ENCODE results near the gene BCL2L1.
A peak's percentile ranks its signal among the peaks of the same experiment; 100 is the strongest.
"Not testable (repeated sequence)": the region's sequence is repeated elsewhere in the genome, so short reads cannot be mapped to it uniquely, and the experiment has no call there.

BCL2L1 gene

DNA sequence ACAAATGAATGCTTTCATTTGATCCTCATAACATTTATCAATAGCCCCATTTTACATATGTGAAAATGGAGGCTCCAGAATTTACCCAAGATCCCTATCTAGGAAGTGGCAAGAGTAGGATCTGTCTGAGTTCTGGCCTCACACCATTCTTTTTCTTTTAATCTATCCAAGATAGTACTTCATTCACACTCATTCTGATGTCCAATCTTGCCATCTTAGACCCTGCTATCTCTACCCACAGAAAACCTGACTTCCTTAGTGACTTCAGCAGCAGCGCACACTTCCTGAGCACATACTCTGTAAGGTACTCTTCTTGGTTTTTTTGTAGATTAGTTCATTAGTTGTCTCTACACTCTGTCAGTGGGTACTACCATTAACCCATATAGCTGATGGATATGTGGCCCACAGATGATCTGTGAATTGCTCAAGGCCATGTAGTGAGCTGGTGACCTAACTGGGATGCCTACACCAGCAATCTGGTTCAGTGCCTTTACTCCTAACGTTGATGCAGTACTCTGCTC is 48.7 kb downstream of the BCL2L1 start:
- no peak for DNase-seq

DNA sequence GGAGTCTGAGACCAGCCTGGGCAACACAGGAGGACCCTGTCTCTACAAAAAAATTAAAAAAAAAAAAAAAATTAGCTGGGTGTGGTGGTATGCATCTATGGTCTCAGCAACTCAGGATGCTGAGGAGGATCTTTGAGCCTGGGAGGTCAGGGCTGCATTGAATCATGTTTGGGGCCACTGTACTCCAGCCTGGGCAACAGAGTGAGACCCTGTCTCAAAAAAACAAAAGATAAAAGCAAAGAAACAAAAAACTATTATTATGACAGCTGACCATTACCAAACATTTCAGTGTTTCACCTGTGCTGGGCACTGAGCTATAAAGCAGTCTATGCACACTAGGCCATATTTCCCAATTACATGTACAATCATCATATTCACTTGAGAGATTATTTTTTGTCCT is 49.2 kb downstream of the BCL2L1 start:
- DNase-seq = no peak

DNA sequence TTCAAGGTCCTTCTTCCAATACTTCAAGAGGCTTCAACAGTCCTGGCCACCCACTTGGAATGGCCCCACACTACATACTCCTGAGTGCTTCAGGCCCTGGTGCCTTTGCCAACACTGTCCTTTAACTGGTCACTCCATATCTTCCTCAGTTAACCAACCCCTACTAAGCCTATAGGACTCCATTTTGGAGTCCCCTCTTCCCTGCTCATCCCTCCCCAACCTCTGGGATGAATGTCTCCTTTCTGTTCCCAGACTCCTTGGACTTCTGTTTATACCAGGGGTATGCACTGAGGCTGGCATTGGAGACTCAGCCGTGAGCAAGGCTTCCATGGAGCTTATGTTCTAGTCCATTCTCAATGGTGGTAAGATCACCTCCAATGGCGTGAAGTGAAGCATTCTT is 51.3 kb downstream of the BCL2L1 start:
- DNase-seq = no peak

DNA sequence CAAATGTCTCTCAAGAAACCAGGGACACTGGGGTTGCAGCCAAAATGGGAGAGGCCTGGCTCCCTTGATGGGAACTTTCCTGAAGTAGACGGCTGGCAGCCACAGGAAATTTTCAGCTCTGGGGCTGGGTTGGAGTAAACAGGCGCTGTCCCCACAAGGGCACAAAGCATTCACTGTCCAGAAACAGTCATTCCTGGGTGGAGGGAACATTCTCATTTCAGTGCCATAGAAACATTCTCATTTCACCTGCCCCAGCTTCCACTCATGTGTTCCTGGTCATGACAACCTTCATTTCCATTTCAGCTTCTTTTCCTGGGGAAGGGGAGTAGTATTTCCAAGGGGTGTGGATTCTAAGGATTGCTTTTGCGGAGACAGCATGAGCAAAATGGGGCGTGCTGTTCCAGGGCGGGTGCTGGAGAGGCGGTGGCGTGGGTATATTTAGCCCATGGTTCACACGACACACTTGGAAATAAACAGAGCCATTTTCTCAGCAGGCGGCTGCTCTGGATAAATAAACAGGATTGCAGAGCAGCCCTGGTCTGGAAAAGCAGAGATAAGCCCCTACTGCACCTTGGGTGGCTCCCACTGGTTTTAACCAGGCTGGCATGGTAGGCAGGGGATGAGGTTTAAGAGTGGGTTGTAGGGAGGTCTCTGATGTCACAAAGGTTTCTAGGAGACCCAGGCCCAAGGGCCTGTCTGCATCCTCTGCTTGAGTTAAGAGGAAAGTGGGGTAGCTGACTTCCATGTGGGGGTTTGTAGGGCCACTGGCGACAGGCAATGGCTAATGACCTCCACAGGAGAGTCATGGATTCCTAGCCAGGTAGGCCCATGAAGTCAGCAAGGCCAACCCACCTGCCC is 52.1 kb downstream of the BCL2L1 start:
- DNase-seq = no peak

DNA sequence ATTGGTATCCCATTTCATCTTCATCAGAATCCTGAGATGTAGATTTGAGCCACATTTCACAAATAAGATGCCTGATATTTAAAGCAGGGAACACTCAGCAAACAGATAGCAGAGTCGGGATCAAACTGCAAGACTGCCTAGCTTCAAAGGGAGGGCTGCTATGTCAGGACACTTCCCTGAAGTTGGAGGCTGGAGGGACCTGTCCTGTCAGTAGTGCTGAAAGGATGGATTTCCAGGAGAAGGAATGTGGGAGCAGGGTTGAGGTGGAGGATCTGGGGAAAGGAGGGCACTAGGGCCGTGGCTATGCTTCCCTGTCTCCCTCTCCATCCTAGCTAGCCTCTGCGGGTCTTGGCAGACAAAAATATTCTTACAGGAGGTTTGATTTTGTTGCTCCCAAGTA is 52.8 kb downstream of the BCL2L1 start:
- no peak for DNase-seq

DNA sequence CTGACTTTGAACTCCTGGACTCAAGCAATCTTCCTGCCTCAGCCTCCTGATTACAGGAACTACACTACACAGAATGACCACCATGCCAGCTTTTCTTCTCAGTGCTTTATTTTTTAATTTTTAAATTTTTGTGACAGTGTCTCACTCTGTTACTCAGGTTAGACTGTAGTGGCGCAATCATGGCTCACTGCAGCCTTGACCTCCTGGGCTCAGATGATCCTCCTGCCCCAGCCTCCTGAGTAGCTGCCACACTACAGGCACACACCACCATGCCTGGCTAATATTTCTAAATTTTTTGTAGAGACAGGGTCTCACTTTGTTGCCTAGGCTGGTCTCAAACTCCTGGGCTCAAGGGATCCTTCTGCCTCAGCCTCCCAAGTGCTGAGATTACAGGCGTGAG is 53.7 kb downstream of the BCL2L1 start:
- not testable (repeated sequence) for DNase-seq

DNA sequence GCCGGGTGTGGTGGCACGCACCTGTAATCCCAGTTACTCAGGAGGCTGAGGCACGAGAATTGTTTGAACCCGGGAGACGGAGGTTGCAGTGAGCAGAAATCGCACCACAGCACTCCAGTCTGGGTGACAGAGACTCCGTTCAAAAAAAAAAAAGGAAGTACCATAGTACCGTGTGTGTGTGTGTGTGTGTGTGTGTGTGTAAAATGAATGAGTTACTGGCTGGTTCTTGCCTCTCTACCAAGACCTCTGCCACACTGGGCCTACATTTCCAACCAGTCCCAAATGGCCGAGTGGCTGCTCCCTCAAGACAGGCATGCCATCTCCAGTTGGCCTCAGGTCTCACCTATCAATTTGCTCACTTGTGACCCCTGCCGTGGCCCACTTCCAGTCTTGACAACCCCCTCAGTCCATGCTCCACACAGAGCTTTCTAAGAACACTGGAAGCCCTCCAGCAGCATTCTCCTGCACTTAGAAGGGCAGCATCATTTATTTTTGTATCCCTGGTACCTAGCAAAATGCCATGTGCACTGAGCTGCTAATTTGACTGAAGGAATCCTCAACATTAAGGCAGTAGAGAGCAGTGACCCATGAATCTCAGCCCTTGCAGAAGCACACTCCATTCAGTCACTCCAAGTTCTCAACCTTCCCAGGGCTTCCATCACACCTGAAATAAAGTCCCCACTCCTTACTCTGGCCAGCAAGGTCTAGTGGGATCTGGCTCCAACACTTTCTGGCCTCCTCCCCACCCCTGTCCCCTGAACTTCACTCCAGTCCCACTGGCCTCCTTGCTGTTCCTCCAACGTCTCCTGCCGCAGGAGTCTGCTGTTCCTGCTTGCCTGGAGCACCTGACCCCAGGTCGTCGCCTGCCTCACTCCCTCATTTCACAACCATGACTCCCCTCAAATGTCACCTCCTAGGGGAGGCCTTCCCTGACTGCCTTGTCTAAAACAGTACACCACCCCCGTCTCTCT is 55.1 kb downstream of the BCL2L1 start:
- no peak for DNase-seq

DNA sequence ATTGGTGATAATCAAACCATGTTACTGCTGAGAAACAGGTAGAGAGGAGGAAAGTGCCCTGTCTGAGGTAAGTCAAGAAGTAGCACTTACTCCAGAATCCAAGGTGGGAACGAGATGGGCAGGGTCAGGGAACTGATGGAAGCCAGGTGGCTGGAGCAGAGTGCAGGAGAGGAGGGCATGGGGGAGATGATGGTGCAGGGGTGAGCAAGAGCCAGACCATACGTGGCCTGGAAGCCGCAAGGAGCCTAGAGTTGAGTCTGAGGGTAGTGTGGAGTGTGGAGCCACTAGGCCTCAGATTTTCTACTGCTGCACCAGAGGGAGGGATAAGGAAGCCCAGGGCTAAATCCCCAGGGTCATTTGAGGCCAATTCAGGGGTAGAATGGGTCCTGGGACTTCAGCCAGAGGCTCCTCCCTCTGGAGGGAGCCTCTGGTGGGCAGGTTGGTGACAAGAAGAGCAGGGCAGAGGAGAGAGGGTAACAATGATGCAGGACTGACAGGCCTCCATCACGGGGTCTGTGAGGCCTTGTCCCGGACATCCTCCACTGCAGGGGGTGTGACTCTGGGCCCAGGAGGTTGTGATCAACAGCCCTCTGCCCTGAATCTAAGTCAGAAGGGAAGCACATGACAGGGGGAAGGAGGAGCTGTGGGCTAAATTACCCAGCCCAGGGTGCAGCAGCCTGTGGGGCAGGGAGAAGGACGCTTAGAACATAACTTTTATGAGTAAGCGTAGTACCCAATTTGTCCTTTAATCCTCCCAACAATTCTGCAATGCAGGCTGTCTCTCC is 56.2 kb downstream of the BCL2L1 start:
- DNase-seq = peak; percentile 64

DNA sequence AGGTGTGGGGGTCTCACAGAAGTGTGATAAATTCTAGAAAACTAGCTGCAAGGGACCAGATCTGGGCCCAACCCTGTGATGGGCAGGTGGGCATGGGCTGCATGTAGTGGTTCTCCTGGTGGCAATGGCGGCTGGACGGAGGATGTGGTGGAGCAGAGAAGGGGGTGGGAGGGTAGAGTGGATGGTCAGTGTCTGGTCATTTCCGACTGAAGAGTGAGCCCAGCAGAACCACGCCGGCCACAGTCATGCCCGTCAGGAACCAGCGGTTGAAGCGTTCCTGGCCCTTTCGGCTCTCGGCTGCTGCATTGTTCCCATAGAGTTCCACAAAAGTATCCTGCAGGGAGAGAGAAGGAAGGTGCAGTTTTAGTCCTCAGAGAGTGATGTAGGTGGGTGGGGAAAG is 56.9 kb downstream of the BCL2L1 start:
- DNase-seq = no peak

DNA sequence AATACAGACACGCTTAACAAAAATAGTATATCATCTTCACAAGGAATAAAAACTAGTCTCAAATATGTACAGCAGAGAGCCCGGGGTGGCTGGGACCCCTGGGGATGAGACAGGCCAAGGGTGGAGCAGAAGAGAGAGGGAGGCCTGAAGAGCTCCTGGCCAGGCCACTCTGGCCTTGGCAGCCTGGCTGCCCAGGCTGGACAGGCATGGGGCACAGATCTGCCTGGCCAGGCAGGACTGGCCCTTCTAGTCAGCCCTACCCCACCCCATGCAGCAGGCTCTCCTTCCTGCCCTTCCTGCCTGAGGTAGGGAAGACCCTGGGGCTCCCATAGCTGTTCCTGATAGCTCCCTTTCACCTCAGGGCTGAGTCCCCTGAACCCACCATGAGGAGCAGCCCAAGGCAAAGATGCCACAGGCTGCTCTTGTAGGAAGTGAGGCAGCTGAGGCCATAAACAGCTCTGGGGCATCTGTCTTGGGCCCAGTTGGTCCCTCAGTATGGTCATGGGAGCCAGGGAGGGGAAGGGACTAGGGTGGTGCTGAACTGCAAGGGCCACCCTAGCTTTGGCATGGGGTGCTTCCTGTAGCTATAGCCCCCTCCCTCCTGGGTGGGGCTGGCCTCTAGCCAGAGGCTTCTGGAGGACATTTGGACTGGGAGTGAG is 57.8 kb downstream of the BCL2L1 start:
- DNase-seq = no peak

DNA sequence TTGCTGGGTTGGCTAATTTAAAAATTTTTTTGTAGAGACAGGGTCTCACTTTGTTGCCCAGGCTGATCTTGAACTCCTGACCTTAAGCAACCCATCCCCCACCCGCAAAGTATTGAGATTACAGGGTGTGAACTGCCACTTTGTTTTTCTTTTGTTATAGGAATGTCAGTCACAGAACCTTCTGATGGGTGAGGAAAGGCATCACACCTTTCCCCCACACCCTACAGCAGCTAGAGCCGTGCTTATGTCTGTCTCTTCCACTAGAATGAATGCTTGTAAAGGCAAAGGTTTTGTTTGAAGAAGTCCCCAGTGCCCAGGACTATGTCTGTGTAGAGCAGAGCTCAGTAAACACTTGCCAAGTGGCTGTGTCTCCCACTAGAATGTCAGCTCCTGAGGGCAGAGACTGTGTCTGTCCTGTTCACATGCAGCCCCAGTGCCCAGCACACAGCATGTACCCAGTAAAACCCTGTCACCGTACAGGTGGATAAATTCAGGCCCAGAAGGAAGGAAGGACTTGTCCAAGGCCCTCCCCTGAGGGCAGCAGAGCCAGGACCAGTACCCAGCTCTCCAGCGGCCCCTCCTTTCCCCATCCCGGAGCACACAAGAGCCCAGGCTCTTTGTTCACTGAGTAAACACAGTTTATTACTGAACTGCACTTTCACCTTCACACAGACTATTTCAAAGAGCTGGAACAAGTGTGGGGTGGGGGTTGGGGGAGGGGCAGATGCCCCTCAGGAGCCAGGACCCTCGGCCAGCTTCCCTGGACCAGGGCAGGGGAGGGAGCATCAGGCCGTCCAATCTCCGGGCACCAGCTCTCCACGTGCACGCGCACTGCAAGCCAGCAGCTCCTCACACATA is 58.6 kb downstream of the BCL2L1 start:
- DNase-seq = no peak

DNA sequence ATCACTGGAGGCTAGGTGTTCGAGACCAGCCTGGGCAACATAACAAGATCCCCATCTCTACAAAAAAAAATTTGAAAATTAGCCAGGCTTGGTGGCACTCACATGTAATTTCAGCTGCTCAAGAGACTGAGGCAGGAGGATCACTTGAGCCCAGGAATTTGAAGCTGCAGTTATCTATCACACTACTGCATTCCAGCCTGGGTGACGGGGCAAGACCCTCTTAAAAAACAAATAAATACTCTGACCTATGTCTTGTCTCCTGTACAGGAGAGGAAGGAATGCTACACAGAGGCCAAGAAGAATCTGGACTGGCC is 59.2 kb downstream of the BCL2L1 start:
- DNase-seq = no peak

DNA sequence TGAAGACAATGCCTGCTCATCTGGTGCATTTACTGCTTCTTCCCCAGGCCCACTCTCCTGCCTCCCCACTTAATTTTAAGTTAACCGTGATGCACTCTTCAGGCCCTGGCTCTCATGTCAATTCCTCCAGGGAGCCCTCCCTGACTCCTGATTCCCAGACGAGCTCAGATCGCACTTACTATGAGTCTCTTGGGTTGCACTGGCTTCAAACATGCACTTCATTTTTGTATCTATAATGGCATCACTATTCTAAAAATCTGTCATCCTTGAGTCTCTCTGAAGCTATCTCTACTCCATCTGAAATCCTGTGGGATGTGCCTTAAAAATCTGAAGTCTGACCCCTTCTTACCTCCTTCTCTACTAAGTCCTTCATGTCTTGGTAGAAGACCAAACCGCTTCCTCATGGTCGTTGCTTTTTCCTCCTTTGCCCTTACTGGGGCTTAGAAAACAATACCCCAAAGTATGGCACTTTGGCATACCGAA is 60.3 kb downstream of the BCL2L1 start:
- DNase-seq = no peak

DNA sequence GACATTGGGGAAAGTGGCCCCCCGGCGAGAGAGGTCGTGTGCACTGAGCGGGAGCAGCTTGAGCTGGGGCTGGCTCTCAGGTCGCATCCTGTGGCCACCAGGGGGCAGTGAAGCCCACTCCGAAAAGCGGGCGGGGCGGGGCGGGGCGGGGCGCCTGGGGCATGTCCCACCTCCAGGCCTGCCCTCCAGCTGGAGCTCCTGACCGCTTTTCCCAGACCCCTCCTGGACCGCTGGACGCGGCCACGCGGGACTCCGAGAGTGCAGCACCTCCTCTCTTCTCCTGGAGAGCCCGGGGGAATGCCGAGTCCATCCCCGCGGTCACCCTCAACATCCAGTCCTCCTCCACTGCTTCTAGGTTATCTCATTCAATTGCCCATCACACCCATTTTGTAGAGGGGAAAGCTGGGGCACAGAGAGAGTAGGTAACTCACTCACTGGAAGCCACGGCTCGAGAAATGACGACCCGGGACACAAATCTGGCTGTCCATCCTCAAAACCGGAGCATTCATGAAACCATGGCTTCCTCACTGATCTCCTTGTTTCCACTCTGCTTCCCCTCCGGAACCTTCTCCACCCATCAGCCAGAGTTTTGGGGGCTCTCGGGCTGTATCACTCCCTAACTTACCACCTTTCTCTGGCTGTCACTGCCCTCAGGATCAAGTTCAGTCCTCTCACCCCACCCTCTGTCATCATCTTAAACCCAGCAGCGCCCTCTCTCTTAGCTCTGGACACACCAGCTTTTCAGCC is 60.9 kb downstream of the BCL2L1 start:
- DNase-seq = peak; percentile 73

DNA sequence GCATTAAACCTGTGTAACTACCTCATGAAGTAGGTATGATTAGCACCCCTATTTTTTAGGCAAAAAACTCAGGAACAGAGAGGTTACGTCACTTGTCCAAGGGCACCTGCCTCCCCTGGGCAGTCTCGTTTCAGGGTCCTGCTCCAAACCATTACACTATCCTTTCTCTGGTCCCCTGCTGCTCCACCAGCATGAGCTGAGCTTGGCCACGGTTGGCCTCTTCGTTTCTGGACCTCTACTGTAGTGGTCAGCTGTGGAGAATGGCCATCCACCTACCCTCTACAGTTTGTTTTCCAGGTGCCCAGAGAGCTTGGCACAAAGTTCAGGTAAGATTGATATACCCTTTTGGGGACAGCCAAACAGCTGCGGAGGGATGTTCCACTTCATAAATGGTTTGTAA is 68.1 kb downstream of the BCL2L1 start:
- no peak for DNase-seq

DNA sequence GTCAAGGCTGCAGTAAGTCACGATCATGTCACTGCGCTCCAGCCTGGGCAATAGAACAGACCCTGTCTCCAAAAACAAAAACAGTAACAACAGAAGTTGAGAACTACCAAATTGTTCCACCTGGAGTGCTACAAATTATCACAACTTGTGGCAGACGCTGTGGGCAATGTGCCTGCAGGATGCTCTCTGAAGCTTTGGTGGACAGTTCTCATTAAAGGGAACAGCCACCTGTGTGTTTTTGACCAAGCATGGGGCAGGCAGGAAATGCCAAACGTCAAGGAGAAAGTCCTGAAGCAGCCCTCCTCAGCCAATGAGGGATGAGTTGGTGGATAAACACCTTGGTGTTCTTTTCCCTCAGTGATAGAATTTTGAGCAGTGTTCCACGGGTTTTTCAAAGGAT is 69.1 kb downstream of the BCL2L1 start:
- DNase-seq = no peak

DNA sequence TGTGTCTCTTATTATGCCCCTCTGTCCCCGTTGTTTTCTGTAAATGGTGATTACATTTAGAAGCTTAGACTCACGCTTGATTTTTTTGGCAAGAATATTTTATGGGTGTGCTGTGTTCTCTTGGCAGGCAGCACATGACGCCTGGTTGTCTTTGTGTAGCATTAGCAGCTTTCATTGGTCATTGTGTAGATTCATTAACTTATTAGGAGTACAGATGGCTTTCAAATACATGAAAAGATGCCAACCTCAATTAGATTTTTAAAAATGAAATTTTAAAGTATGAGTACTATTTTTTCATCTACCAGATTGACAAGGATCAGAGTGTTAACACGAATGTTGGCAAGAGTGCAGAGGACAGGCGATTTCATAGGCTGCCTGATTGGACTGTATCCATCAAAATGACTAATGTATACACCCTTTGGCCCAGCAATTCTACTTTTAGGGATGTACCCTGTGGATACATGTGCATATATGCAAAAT is 69.7 kb downstream of the BCL2L1 start:
- DNase-seq = no peak

DNA sequence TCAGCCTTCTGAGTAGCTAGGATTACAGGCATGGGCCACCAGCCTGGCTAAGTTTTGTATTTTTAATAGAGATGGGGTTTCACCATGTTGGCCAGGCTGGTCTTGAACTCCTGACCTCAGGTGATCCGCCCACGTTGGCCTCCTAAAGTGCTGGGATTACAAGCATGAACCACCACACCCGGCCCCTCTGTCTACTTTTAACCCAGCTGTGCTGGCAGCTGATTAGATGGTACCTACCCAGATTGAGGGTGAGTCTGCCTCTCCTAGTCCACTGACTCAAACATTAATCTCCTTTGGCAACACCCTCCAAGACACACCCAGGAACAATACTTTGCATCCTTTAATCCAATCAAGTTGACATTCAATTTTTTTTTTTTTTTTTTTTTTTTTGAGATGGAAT is 74.6 kb downstream of the BCL2L1 start:
- not testable (repeated sequence) for DNase-seq

DNA sequence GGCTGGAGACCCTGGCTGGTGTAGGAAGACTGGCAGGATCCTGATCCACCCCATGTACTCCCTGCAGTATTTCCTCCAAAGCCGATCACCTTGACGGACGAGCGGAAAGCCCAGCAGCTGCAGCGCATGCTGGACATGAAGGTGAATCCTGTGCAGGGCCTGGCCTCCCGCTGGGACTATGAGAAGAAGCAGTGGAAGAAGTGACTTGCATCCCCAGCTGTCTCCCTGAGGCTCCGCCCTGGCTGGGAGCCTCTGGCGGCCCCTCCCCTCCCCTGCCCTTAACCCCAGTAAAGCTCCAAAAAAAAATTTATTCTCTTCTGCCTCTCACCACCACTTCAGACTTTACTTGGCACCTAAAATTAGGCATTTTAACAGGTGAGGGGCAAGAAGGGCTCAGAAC is 78.0 kb downstream of the BCL2L1 start:
- DNase-seq = no peak

DNA sequence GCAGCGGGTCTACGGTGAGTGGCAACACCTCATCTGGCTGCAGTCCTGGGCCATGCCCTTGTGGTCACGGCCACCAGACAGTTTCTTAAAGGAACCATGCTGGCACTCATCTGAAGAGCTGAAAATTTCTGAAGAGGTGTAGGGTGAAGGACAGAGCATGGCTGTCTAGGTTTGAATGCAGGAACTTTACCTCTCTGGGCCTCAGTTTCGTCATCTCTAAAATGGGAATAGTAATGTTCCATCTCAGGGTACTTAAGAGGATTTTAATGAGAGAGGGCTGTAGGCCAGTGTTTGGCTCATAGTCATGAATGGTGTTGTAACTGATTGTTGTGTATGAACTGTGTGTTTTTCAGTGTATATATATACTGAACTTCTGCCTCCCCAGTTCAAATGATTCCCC is 79.1 kb downstream of the BCL2L1 start:
- DNase-seq = no peak

All from CD4-positive, alpha-beta T cell treated with Interleukin-15 for 1 hour (primary cell).